Measurements from ENCODE around the gene INSM1. TPM values are rescaled to one million over a fixed set of nuclear protein-coding genes. Genes with fewer than 3 reads are reported as not detected.

The INSM1 gene
- total RNA-seq, 1 experiment from 2014 or later = 0.07 TPM

DNA sequence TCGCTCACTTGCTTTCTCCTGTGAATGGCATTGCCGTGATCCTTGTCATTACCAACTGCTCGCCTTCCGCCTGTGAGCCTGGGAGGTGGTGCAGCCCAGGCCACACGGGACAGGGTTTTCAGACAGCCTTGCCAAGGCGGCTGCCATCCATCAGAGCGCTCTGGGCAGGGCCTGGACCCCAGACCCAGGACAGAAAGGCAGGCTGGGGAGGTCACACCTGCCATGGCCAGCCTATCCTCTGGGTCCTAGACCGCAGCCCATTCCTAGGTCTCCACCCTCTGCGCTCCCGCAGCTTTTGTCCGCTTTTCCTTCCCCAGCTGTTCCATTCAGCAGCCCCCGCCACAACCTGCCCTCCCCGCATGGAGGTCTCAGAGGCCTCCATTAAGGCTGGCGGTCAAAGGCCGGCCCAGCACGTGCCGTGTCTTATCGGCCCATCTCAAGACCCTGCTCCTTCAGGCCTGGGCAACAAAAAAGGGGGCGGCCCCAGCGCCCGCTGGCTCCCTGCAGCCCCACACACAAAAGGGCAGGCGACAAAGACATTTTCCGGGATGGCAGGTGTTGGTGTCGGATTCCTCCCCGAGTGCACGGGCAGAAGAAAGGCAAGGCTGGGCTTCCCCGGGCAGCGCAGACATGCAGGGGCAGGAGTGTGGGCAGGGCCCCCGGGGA is 28.1 kb downstream of the INSM1 start:
- DNase-seq (ENCODE audit: low read depth, low spot score) (no peak), ATAC-seq (no peak)
- Histone ChIP-seq H3K9me3 (ENCODE audit: control insufficient read depth in 1 of 2, insufficient read depth in 1 of 2, low read depth in 1 of 2, low read length in 2 of 2) (no peaks in the 10 kb centered on the region), H2AFZ (ENCODE audit: low read depth, low read length, poor library complexity, severe bottlenecking) (no peak overlapping the region), H3K4me2 (ENCODE audit: low read length) (no peak overlapping the region), H3K36me3 (ENCODE audit: control insufficient read depth in 1 of 2, insufficient read depth in 2 of 2, low read length in 2 of 2) (no peaks in the 10 kb centered on the region), H3K79me2 (ENCODE audit: insufficient read depth, low read length) (no peaks in the 10 kb centered on the region), H3K9ac (ENCODE audit: low read length) (no peak overlapping the region), H3K4me3 (replicated peaks in 1 of 2; ENCODE audit: low read depth in 1 of 2, low read length in 2 of 2) (no peak overlapping the region), H3K27me3 (ENCODE audit: insufficient read depth, low read length) (no peaks in the 10 kb centered on the region), H3K4me1 (ENCODE audit: control insufficient read depth in 1 of 2, insufficient read depth in 2 of 2, low read length in 2 of 2) (no peaks in the 10 kb centered on the region), H4K20me1 (ENCODE audit: insufficient read depth) (no peaks in the 10 kb centered on the region), H3K27ac (ENCODE audit: low read depth, low read length) (no peak overlapping the region), H3K9me2 (ENCODE audit: insufficient read depth) (no peaks in the 10 kb centered on the region)
- ChIA-PET RAD21 (ENCODE audit: low non-redundant PET in 1 of 2, low total read pairs in 2 of 2, uncharacterized antibody in 2 of 2, unreplicated experiment in 2 of 2) (no interaction called here), POLR2A (no interaction called here), CTCF (no interaction called here)
- TF ChIP-seq, protein P1, sequence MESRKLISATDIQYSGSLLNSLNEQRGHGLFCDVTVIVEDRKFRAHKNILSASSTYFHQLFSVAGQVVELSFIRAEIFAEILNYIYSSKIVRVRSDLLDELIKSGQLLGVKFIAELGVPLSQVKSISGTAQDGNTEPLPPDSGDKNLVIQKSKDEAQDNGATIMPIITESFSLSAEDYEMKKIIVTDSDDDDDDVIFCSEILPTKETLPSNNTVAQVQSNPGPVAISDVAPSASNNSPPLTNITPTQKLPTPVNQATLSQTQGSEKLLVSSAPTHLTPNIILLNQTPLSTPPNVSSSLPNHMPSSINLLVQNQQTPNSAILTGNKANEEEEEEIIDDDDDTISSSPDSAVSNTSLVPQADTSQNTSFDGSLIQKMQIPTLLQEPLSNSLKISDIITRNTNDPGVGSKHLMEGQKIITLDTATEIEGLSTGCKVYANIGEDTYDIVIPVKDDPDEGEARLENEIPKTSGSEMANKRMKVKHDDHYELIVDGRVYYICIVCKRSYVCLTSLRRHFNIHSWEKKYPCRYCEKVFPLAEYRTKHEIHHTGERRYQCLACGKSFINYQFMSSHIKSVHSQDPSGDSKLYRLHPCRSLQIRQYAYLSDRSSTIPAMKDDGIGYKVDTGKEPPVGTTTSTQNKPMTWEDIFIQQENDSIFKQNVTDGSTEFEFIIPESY (IDR thresholded peaks at IDR 0.05; ENCODE audit: extremely low read depth, insufficient replicate concordance, low read length) = no peak
- no peak for TF ChIP-seq EGR1 (IDR thresholded peaks at IDR 0.05; ENCODE audit: low read depth)
- intact Hi-C loops (cut with micrococcal nuclease) = no loop called here
- no TSS peak for BruUV-seq (replicated peaks)

DNA sequence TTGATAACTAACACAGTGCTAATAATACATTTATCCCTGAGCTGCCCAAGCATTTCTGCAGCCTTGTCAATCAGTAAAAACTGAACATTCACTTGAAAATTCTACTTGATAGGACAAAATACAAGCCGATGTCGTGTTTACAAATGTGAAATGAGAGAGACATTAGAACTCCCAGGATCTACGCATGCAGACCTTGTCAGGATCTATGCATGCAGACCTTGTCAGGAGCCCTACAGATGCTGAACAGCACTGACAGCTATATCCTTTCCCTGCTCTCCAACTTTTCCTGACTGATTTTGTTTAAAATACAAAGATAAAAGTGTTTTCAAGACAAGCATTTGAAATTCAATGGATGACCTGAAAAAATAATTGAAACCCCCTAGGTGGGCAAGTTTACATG is 28.9 kb downstream of the INSM1 start:
- DNase-seq (ENCODE audit: low read depth, low spot score) (no peak), ATAC-seq (no peak)
- Histone ChIP-seq H4K20me1 (ENCODE audit: insufficient read depth) (no peaks in the 10 kb centered on the region), H3K27ac (ENCODE audit: low read depth, low read length) (no peak overlapping the region), H3K9me3 (ENCODE audit: control insufficient read depth in 1 of 2, insufficient read depth in 1 of 2, low read depth in 1 of 2, low read length in 2 of 2) (no peaks in the 10 kb centered on the region), H3K79me2 (ENCODE audit: insufficient read depth, low read length) (no peaks in the 10 kb centered on the region), H3K4me2 (ENCODE audit: low read length) (no peak overlapping the region), H3K27me3 (ENCODE audit: insufficient read depth, low read length) (no peaks in the 10 kb centered on the region), H3K4me3 (replicated peaks in 1 of 2; ENCODE audit: low read depth in 1 of 2, low read length in 2 of 2) (no peak overlapping the region), H3K9me2 (ENCODE audit: insufficient read depth) (no peaks in the 10 kb centered on the region), H3K9ac (ENCODE audit: low read length) (no peak overlapping the region), H3K4me1 (ENCODE audit: control insufficient read depth in 1 of 2, insufficient read depth in 2 of 2, low read length in 2 of 2) (no peaks in the 10 kb centered on the region), H2AFZ (ENCODE audit: low read depth, low read length, poor library complexity, severe bottlenecking) (no peak overlapping the region), H3K36me3 (ENCODE audit: control insufficient read depth in 1 of 2, insufficient read depth in 2 of 2, low read length in 2 of 2) (no peaks in the 10 kb centered on the region)
- ChIA-PET POLR2A (no interaction called here), RAD21 (ENCODE audit: low non-redundant PET in 1 of 2, low total read pairs in 2 of 2, uncharacterized antibody in 2 of 2, unreplicated experiment in 2 of 2) (no interaction called here), CTCF (no interaction called here)
- intact Hi-C loops (cut with micrococcal nuclease) = no loop called here
- TF ChIP-seq, protein P1 (IDR thresholded peaks at IDR 0.05; ENCODE audit: extremely low read depth, insufficient replicate concordance, low read length) = no peak
- TF ChIP-seq CTCF (IDR thresholded peaks at IDR 0.05 in 2 of 3, conservative IDR thresholded peaks at IDR 0.05 in 1 of 3; ENCODE audit: borderline replicate concordance in 1 of 3, insufficient read depth in 1 of 3, low read depth in 2 of 3, low read length in 2 of 3) (no peak), RAD21 (IDR thresholded peaks at IDR 0.05; ENCODE audit: low read depth) (no peak), POLR2AphosphoS5 (IDR thresholded peaks at IDR 0.05; ENCODE audit: low read depth, low read length) (no peak), ZNF274 (IDR thresholded peaks at IDR 0.05; ENCODE audit: low read depth, low read length) (no peak), JUND (IDR thresholded peaks at IDR 0.05) (no peak), MAX (IDR thresholded peaks at IDR 0.05) (no peak), SIN3A (IDR thresholded peaks at IDR 0.05; ENCODE audit: low read depth) (no peak), CBX3 (IDR thresholded peaks at IDR 0.05; ENCODE audit: low read depth) (no peak)
- TF ChIP-seq, protein P2, sequence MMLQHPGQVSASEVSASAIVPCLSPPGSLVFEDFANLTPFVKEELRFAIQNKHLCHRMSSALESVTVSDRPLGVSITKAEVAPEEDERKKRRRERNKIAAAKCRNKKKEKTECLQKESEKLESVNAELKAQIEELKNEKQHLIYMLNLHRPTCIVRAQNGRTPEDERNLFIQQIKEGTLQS (IDR thresholded peaks at IDR 0.05) = no peak
- no TSS peak for BruUV-seq (replicated peaks)
